ENCODE data around the gene GFER.

DNA sequence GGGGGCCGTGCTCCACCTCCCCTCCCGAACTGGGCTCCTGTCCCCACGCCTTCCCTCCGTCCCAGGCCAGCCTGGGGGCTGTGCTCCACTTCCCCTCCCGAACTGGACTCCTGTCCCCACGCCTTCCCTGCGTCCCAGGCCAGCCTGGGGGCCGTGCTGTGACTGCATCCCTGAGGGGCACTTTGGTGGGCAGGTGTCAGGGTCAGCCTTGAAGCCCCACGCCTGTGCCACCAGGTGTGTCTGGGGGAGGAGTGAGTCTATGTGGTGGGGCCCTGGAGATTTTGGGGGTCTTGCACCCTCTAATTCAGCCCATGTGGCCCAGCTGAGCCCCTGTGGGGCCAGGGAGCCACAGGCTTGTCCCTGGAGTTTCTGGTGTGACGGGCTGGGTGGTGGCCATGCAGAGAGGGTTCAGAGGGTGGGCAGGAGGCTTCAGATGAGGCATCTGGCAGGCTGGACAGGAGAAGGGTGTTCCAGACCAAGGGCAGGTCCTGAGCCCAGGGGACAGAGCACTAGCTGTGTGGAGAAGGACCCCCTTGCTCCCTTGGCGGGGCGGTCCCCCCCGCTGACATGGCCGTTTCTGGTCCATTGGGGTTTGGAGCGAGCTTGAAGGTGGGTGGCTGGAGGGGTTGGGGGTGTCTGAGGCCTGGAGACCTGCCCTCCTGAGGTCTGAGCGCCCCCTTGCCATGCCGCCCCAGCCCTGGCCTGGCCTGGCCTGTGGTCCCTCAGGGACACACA, 50.9 kb downstream of the GFER start:
- TF ChIP-seq, protein P1, sequence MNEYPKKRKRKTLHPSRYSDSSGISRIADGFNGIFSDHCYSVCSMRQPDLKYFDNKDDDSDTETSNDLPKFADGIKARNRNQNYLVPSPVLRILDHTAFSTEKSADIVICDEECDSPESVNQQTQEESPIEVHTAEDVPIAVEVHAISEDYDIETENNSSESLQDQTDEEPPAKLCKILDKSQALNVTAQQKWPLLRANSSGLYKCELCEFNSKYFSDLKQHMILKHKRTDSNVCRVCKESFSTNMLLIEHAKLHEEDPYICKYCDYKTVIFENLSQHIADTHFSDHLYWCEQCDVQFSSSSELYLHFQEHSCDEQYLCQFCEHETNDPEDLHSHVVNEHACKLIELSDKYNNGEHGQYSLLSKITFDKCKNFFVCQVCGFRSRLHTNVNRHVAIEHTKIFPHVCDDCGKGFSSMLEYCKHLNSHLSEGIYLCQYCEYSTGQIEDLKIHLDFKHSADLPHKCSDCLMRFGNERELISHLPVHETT (tag by site-specific recombination; IDR thresholded peaks at IDR 0.05) = no peak
- TF ChIP-seq, protein P2, sequence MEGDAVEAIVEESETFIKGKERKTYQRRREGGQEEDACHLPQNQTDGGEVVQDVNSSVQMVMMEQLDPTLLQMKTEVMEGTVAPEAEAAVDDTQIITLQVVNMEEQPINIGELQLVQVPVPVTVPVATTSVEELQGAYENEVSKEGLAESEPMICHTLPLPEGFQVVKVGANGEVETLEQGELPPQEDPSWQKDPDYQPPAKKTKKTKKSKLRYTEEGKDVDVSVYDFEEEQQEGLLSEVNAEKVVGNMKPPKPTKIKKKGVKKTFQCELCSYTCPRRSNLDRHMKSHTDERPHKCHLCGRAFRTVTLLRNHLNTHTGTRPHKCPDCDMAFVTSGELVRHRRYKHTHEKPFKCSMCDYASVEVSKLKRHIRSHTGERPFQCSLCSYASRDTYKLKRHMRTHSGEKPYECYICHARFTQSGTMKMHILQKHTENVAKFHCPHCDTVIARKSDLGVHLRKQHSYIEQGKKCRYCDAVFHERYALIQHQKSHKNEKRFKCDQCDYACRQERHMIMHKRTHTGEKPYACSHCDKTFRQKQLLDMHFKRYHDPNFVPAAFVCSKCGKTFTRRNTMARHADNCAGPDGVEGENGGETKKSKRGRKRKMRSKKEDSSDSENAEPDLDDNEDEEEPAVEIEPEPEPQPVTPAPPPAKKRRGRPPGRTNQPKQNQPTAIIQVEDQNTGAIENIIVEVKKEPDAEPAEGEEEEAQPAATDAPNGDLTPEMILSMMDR (tag by site-specific recombination; IDR thresholded peaks at IDR 0.05) = no peak
- TF ChIP-seq YY1 (tag by site-specific recombination; IDR thresholded peaks at IDR 0.05) = no peak
- TF ChIP-seq, protein P3, sequence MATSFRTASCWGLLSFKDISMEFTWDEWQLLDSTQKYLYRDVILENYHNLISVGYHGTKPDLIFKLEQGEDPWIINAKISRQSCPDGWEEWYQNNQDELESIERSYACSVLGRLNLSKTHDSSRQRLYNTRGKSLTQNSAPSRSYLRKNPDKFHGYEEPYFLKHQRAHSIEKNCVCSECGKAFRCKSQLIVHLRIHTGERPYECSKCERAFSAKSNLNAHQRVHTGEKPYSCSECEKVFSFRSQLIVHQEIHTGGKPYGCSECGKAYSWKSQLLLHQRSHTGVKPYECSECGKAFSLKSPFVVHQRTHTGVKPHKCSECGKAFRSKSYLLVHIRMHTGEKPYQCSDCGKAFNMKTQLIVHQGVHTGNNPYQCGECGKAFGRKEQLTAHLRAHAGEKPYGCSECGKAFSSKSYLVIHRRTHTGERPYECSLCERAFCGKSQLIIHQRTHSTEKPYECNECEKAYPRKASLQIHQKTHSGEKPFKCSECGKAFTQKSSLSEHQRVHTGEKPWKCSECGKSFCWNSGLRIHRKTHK (tag by site-specific recombination; IDR thresholded peaks at IDR 0.05) = no peak
